ENCODE measurements around the gene ZNF155. TPM values are rescaled to one million over a fixed set of nuclear protein-coding genes. Genes with fewer than 3 reads are reported as not detected.

ZNF155 gene
- total RNA-seq, 1 experiment from 2014 or later: 10.1 TPM

GRCh38 chr19:44025217-44025936 lies 41.4 kb downstream of the ZNF155 start, which contains the start of gene ZNF222:
Gene ZNF222 (plus strand): TSS chr19:44025379. CDS start chr19:44025437, 58 bp downstream.
- H3K27ac ChIP-seq (ENCODE audit: insufficient read length, low read depth, low read length): no peak within 1 kb of the TSS

More at GRCh38 chr19:44025217-44025936, 41.4 kb downstream of the ZNF155 start, which contains the start of gene ZNF222:
- no peak within 1 kb of the TSS for H3K14ac ChIP-seq (ENCODE audit: insufficient read depth, low read length)
- peaks cover 36 to 41% (median 38%) of the 10 kb centered on the region in 3 experiments for H3K36me3 Mint-ChIP-seq (ENCODE audit: insufficient read depth in 1 of 3, low read depth in 3 of 3)
- H3K23me2 ChIP-seq (ENCODE audit: insufficient read length, low read depth, low read length, poor library complexity, severe bottlenecking): peaks cover 7% of the 10 kb centered on the region
- peak within 1 kb of the TSS; percentile 88 to 94 (median 94); a peak in 6 of 7 replicates for H3K27ac Mint-ChIP-seq
- no peak within 1 kb of the TSS for H4K8ac ChIP-seq (replicated peaks; ENCODE audit: insufficient read length, low read depth, low read length)
- H2AFZ ChIP-seq (ENCODE audit: low read length): peak within 1 kb of the TSS; percentile 82
- peaks cover 10 to 11% of the 10 kb centered on the region in 2 experiments for H3K4me1 Mint-ChIP-seq
- no peak within 1 kb of the TSS for H2BK120ac ChIP-seq (ENCODE audit: low read depth, low read length, poor library complexity, severe bottlenecking)
- H3K27me3 ChIP-seq (ENCODE audit: insufficient read depth, low read length): no peaks in the 10 kb centered on the region
- no CpG with 5 or more reads among the region's 37 CpGs for WGBS (ENCODE audit: extremely low coverage, insufficient read length, low lambda C conversion rate)
- H4K91ac ChIP-seq (ENCODE audit: insufficient read length, low read depth, low read length): no peak within 1 kb of the TSS
- H3K18ac ChIP-seq (ENCODE audit: insufficient read length, low read depth, low read length): no peak within 1 kb of the TSS
- H3K9me3 Mint-ChIP-seq: peaks cover 3 to 37% of the 10 kb centered on the region in 2 experiments; a peak in 4 of 5 replicates
- H3K9ac ChIP-seq (ENCODE audit: extremely low read depth, insufficient read length, low read length): peak within 1 kb of the TSS; percentile 87
- H4K5ac ChIP-seq (ENCODE audit: insufficient read length, low read depth, low read length): no peak within 1 kb of the TSS
- no peak within 1 kb of the TSS for H3K56ac ChIP-seq (ENCODE audit: insufficient read length, low read depth, low read length)
- H2BK12ac ChIP-seq (ENCODE audit: insufficient read length, low read depth, low read length): no peak within 1 kb of the TSS
- peak within 1 kb of the TSS; percentile 95 to 100 for H3K4me3 Mint-ChIP-seq
- no peaks in the 10 kb centered on the region for H3K79me1 ChIP-seq (ENCODE audit: insufficient read depth, low read depth, low read length, poor library complexity, severe bottlenecking)
- peak within 1 kb of the TSS; percentile 67 for H3K4me2 ChIP-seq (ENCODE audit: insufficient read depth, insufficient read length, low read length)
- peak; percentile 76 for DNase-seq
- H2BK15ac ChIP-seq (ENCODE audit: low read depth, low read length): no peak within 1 kb of the TSS
- H2AK5ac ChIP-seq (ENCODE audit: insufficient read length, low read length): no peak within 1 kb of the TSS
- no peak within 1 kb of the TSS for H2BK5ac ChIP-seq (ENCODE audit: insufficient read length, low read length)
- H3K23ac ChIP-seq (ENCODE audit: insufficient read length, low read depth, low read length): no peak within 1 kb of the TSS
- no peak within 1 kb of the TSS for H2BK20ac ChIP-seq (ENCODE audit: low read depth, low read length, poor library complexity, severe bottlenecking)
- H3K4me1 ChIP-seq (ENCODE audit: insufficient read depth, low read length): no peaks in the 10 kb centered on the region; the same call in 1 of the 2 replicates
- no peaks in the 10 kb centered on the region for H4K20me1 ChIP-seq (ENCODE audit: control insufficient read depth, insufficient read depth, insufficient read length)
- no peak within 1 kb of the TSS for H3K4ac ChIP-seq (ENCODE audit: low read depth, low read length)
- H3K79me2 ChIP-seq (ENCODE audit: insufficient read depth, low read length): no peaks in the 10 kb centered on the region; the same call in 1 of the 2 replicates
- no peak for TF ChIP-seq CTCF (conservative IDR thresholded peaks at IDR 0.05)
- peaks cover 8% of the 10 kb centered on the region for H3K27me3 Mint-ChIP-seq (ENCODE audit: low read depth)
- H3K9me3 ChIP-seq (ENCODE audit: control insufficient read depth, low read depth, low read length): peaks cover 7% of the 10 kb centered on the region
- no peak within 1 kb of the TSS for H3T11ph ChIP-seq (ENCODE audit: low read length)
